GM19240 (cell line): ENCODE data around the gene RHEB.

ENCODE experiments used
- DNase-seq: peaks from one replicate; pipeline ENCODE4 v3.0.0; 2011; ENCODE audit warnings: low spot score; ENCODE audit not compliant: insufficient read length

Gene RHEB

DNA sequence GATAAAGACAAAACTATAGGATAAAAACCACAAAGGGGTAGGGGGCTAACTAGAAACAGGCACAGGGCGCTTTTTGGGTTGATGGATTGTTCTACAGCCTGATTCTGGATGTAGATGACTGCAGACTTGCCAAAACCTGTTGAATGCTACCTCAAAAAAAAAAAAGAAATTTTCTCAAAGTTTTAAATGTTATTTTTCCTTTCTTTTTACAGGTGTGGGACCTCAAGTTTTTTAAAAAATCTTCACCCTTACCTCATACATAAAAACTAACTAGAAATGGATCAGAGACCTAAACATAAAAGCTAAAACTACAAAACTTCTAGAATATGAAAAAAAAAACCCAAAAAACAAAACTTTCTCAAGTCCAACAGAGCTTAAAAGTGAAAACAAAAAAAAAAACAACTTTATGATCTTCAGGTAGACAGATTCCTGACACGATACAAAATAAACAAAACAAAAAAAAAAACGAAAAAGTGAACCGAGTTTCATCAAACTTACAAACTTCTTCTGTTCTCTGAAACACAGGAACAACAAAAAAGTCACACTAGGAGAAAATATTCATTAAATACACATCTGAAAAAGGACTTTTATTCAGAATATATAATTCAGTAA lies 14.9 kb downstream of the RHEB start:
- DNase-seq = no peak

GRCh38 chr7:151503902-151504714 lies 15.6 kb downstream of the RHEB start:
- DNase-seq = no peak

- no peak for DNase-seq
Observed at GRCh38 chr7:151501676-151502075, 18.0 kb downstream of the RHEB start.

GRCh38 chr7:151498495-151498894 lies 21.2 kb downstream of the RHEB start:
- no peak for DNase-seq

- no peak for DNase-seq
Observed at GRCh38 chr7:151497306-151497871, 22.3 kb downstream of the RHEB start.

DNA sequence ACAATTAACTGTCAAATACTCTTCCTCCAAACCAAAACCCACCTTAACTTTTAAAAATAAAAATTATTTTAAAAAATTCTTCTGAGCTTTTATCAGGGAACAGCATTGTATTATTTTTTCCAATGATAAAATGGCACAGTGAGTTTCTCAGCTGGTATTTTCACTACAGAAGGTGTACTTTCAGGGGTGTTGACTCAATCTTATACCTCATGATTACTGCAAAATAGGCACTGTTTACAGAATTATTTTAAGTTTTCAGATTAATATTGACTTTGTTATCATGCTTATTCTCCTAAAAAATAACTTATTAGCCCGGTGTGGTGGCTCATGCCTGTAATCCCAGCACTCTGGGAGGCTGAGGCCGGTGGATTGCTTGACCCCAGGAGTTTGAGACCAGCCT lies 24.3 kb downstream of the RHEB start:
- no peak for DNase-seq

- DNase-seq = no peak
Observed at GRCh38 chr7:151494298-151495284, 25.1 kb downstream of the RHEB start.

- no peak for DNase-seq
Observed at GRCh38 chr7:151493083-151493482, 26.6 kb downstream of the RHEB start.

DNA sequence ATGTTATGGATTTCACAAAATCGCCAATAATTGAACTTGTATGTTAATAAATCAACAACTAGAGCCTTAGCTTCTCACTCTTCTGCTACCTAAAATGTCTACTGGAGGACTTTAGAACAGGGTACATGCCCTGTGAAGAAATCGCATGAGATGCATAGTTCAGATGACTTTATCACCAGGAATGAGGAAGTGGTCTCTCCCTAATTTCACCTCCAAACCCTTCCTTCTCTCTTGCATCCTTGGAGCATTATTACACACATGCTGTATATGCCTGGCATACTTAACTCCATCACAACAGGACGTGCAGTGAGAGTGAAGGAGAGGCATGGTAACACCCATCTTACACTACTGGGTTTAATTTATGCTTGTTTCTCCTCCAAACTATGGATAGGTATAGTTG lies 27.8 kb downstream of the RHEB start:
- DNase-seq = no peak

GRCh38 chr7:151490456-151491105 lies 29.1 kb downstream of the RHEB start:
- no peak for DNase-seq

GRCh38 chr7:151489498-151489897 lies 30.2 kb downstream of the RHEB start:
- DNase-seq = no peak

DNA sequence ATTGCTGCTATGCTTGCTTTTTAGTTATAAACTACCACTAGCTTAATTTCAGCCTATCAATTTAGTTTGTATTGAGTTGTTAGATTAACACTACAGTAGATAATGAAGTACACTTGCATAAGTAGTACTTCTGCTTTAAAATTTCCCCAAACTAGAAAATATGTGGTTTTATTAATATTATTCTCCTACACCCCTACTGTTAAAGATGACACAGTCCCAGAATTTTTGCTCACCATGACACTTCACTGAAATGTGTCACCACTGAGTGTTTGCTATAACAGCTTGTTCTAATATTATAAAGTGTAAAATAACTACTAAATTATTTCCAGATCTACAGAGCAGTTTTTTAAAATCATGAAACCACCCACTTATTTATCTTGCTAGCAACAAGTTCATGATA lies 31.6 kb downstream of the RHEB start:
- DNase-seq = no peak

GRCh38 chr7:151487228-151487627 lies 32.5 kb downstream of the RHEB start:
- no peak for DNase-seq

GRCh38 chr7:151486074-151486473 lies 33.6 kb downstream of the RHEB start:
- DNase-seq = no peak

- DNase-seq = no peak
Observed at GRCh38 chr7:151484971-151485707, 34.6 kb downstream of the RHEB start.

DNA sequence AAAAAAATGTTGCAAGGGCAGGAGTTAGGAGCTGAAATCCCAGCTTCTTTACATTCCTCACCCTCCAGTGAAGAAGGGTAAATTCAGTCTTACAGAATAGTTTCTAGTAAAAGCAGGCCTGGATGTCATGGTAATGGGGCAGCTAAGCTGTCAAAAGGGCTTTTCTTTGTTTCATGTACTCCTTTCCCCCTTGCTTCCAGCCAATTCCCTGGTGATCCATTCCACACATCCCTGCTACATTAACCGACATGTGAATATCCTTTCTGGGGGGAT lies 36.0 kb downstream of the RHEB start:
- DNase-seq = no peak

DNA sequence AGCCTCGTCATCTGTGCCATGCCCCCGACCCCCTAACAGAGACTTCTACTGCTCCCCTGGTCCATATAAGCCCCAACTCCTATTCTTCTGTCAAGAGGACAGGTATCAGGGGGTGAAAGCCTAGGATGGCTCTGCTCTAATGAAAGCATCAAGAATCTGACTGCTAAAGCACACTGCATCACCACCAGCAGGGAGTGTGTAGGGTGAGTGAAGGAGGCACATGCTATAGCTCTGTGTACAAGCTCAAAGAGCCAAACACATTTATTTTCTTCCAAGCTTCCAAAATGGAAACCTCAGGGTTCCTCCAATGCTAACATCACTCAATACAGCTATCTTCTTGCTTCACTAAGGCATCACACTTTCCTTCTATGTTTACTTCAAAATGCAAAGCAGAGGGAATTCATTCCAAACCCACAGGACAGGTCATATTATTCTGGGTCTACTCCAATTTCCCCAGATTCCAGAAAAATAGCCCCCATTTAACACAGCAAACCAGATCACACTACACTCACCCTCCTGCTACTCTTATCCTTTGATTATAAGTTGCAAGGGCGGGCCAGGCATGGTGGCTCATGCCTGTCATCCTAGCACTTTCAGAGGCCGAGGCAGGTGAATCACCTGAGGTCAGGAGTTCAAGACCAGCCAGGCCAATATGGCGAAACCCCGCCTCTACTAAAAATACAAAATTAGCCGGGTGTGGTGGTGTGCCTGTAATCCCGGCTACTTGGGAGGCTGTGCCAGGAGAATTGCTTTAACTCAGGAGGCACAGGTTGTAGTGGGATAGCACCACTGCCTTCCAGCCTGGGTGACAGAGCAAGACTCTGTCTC lies 36.6 kb downstream of the RHEB start:
- DNase-seq = no peak

DNA sequence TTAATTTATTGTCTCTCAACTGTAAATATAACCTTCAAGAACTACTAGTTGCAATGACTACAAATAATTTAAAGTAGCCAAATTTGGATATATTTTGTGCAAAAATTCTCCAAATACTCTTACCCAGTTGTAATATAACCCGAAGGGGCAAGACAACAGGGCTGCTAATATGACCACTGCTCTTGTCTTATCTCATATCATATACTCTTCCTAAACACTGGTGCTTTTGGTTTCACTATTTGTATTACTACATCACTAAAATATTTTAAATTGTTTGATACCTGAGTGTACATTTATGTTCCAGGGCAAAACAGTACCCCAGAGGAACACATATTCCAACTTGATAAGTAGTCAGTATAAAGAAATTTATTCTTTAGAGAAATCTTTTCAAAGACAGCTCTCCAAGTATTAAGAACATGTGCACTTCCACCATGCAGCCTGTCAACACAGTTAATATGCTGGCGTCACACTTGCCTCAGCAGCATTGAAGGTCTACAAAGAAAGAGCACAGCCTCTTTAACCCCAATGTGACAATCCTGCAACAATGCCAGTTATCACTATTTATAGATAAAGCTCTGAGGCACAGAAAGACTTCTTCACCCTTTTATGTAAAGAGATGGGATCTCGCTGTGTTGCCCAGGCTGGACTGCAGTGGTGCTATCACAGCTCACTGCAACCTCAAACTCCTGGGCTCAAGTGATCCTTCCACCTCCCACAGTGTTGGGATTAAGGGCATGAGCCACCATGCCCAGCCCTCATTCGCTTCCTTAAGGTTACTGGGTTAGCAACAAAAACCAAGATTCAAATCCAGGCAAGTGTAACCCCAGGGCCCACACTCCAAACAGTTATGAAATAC lies 37.8 kb downstream of the RHEB start:
- no peak for DNase-seq

DNA sequence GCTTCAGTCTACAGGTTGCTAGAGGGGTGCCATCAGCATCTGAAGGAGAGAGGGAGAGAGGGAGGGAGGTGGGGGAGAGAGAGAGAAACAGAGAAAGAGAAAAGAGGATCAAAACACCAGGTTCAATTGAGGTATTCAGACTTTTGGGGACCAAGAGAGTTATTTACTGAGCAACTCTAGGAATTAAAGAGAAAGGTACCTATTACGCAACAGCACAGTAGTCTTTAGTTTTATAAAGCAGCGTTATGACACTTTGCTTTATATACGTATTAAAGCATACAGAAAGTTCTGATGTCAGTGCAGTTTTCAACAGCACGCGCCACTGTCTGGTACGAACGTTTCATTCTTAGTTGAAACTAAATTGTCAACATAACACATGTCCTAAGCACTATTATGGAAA lies 41.8 kb downstream of the RHEB start:
- DNase-seq = no peak
